Measurements from ENCODE around the gene KMO.

Gene KMO

DNA sequence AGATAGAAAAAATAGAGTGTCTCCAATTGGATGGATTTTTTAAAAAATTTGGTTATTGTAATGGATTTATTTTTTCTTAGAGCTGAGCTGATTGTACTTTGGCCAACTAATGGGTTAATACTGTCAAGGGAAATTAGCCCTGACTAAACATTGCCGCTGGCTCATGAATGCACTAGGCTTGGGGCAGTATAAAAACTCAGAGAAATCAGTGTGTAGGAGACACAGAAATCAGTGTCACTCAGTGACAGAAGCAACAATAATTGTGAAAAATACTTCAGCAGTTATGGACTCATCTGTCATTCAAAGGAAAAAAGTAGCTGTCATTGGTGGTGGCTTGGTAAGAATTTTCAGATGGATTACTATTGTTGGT lies at the start of gene KMO:
TSS of gene KMO (plus strand) at position 217 of the 370 bp plus-strand sequence. CDS start at position 284, 67 bp downstream.
- Mint-ChIP-seq H3K27ac (peak within 1 kb of the TSS; percentile 86), H3K9me3 (no peaks in the 10 kb centered on the region), H3K27me3 (no peaks in the 10 kb centered on the region), H3K4me1 (peaks cover 46% of the 10 kb centered on the region), H3K36me3 (peaks cover 26% of the 10 kb centered on the region), H3K4me3 (peak within 1 kb of the TSS; percentile 98)
- ATAC-seq = peak; percentile 67

DNA sequence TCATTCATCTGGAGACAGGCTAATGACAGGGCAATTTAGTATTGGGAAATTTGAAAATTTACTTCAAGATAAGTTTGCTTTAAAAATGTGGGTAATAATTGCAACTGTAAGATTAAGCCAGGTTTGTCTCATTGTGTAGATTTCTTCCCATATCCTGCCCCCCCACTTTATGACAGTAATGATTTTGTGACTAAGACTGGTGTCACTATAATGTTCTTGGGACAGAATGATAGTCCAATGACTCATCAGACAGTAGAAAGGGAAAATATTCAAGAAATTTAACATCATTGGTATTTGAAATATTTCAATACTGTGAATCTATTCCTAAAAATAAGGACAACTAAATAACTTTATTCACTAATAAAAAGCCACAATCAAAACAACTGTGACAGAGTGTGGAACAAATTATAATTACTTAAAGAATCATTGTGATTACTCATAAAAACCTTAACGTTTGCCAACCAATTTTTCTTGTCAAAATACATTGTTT lies 49.4 kb upstream of the KMO start:
- no peak overlapping the region for H3K4me3 Mint-ChIP-seq
- ATAC-seq = no peak
- H3K4me1 Mint-ChIP-seq = peaks cover 21% of the 10 kb centered on the region
- H3K27ac Mint-ChIP-seq = no peak overlapping the region
- peaks cover 3% of the 10 kb centered on the region for H3K9me3 Mint-ChIP-seq
- no peaks in the 10 kb centered on the region for H3K36me3 Mint-ChIP-seq
- no peaks in the 10 kb centered on the region for H3K27me3 Mint-ChIP-seq

DNA sequence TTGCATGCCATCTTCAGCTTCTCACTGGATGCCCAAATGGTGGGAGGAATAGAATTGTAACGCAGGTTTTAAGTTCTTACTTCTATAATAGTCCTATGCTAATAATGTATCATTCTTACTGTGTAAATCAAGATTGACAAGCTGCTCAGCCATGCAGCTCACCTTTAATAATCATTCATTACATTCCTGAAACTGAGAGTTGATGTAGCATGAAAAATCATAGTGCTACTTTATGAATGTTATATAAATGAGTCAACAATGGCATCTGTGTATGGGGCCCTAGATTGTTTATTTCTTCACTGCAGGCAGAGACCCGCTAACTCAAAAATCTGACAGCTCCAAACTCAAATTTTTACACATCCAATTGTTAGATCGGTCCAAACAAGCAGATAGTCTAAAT lies 47.0 kb upstream of the KMO start:
- Mint-ChIP-seq H3K9me3 (peaks cover 3% of the 10 kb centered on the region), H3K27me3 (no peaks in the 10 kb centered on the region), H3K36me3 (peaks cover 3% of the 10 kb centered on the region), H3K27ac (peak overlapping the region; percentile 18), H3K4me1 (peaks cover 8% of the 10 kb centered on the region), H3K4me3 (no peak overlapping the region)
- peak; percentile 72 for ATAC-seq

DNA sequence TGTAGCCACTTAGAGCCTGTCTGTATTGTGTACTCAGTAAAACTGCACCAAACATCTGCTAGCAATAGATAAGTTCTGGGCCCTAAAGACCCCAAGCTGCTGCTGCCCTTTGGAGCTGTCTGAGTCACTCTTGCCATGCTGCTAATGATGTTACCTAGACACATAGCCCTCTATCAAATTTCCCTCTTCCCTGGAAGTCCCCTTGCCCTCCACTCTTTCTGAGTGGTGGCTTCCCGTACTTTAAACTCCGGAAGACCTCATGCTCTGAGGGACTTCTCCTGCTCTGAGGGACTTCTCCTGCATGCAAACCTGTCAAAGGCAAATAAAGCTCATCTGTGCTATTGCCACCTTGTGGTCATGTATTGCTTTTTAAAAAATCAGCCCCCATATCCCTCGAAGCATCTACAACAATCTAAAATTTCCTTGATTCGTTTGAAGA lies 46.6 kb upstream of the KMO start:
- H3K27ac Mint-ChIP-seq = peak overlapping the region; percentile 18
- peaks cover 6% of the 10 kb centered on the region for H3K36me3 Mint-ChIP-seq
- peak; percentile 76 for ATAC-seq
- no peak overlapping the region for H3K4me3 Mint-ChIP-seq
- H3K9me3 Mint-ChIP-seq = no peaks in the 10 kb centered on the region
- peaks cover 8% of the 10 kb centered on the region for H3K4me1 Mint-ChIP-seq
- H3K27me3 Mint-ChIP-seq = no peaks in the 10 kb centered on the region

DNA sequence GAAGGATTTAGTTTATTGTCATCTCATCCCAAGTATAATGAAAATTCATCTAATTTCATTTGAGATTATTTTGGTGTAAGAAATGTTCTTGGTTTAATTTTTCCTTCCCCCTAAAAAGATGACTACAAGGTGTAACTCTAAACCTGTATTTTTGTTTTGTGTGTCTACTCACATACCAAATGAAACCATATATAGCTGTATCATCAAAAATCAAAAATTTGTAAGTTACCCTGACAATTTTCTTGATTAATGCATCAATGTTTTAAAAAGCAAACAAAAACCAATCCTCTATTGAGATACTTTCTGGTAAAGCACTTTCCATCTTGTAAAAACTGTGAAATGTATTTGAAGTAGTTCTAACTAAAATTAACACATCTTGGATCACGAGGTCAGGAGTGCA lies 43.4 kb upstream of the KMO start:
- no peaks in the 10 kb centered on the region for H3K27me3 Mint-ChIP-seq
- peaks cover 15% of the 10 kb centered on the region for H3K4me1 Mint-ChIP-seq
- peaks cover 6% of the 10 kb centered on the region for H3K36me3 Mint-ChIP-seq
- no peaks in the 10 kb centered on the region for H3K9me3 Mint-ChIP-seq
- no peak overlapping the region for H3K4me3 Mint-ChIP-seq
- no peak overlapping the region for H3K27ac Mint-ChIP-seq
- ATAC-seq = no peak

DNA sequence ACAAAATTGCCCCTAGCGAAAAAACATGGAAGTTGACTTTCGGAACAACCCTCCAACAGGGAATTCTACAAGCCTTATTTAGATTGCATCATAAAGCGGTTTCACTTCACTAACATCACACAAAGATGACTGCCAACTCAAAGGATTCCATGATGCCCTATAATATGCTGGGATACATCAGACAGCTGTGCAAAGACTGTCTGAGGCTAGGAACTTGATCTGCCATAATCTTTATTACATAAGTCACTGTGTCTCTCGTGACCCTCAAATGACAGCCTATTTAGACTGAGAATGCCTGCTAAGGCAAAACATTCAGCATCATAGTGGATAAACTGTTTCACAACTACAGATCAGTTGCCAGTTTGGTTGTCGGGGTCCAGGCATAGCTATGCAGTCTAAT lies 36.4 kb upstream of the KMO start:
- H3K9me3 Mint-ChIP-seq = no peaks in the 10 kb centered on the region
- no peak overlapping the region for H3K4me3 Mint-ChIP-seq
- H3K27me3 Mint-ChIP-seq = no peaks in the 10 kb centered on the region
- H3K27ac Mint-ChIP-seq = no peak overlapping the region
- H3K4me1 Mint-ChIP-seq = peaks cover 7% of the 10 kb centered on the region
- peaks cover 47% of the 10 kb centered on the region for H3K36me3 Mint-ChIP-seq
- no peak for ATAC-seq

DNA sequence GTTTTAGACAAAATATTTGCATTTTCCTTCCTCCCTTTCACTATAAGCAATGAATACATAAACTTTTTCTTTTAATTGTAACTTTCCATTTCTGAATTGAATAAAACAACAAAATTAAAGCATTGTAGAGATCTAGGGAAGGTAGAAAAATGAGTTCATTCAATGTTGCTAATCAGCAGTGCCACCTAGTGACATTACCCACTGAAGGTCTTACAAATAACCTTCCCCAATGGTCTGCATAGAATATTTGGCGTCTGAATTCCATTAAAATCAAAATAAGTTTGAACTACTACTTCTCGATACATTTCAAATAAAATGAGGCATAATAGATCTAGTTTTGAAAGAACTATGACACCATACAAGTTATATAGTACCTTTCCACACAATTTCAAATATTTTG lies 32.3 kb upstream of the KMO start:
- Mint-ChIP-seq H3K36me3 (peaks cover 65% of the 10 kb centered on the region), H3K27ac (no peak overlapping the region), H3K27me3 (no peaks in the 10 kb centered on the region), H3K9me3 (no peaks in the 10 kb centered on the region), H3K4me1 (no peaks in the 10 kb centered on the region), H3K4me3 (no peak overlapping the region)
- ATAC-seq = no peak

DNA sequence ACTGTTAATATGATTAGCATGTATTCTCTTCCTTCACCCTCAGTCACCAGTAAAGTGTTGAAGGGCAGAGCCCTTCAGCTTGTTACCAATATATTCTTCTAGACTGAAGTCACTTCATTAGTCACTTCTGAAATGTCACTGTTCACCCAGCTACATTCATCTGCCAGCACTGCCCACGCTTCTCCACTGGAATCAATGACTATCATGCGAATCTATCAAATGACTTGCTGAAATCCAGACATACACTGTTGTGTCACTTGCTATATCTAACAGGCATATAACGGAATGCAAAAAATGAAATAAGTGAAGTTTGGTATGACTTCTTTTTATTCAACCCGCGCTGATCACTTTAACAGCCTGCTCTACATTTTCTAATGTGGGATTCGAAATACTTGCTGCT lies 28.7 kb upstream of the KMO start:
- no peak overlapping the region for H3K27ac Mint-ChIP-seq
- ATAC-seq = no peak
- no peaks in the 10 kb centered on the region for H3K27me3 Mint-ChIP-seq
- H3K36me3 Mint-ChIP-seq = peaks cover 68% of the 10 kb centered on the region
- no peak overlapping the region for H3K4me3 Mint-ChIP-seq
- H3K4me1 Mint-ChIP-seq = no peaks in the 10 kb centered on the region
- H3K9me3 Mint-ChIP-seq = no peaks in the 10 kb centered on the region

DNA sequence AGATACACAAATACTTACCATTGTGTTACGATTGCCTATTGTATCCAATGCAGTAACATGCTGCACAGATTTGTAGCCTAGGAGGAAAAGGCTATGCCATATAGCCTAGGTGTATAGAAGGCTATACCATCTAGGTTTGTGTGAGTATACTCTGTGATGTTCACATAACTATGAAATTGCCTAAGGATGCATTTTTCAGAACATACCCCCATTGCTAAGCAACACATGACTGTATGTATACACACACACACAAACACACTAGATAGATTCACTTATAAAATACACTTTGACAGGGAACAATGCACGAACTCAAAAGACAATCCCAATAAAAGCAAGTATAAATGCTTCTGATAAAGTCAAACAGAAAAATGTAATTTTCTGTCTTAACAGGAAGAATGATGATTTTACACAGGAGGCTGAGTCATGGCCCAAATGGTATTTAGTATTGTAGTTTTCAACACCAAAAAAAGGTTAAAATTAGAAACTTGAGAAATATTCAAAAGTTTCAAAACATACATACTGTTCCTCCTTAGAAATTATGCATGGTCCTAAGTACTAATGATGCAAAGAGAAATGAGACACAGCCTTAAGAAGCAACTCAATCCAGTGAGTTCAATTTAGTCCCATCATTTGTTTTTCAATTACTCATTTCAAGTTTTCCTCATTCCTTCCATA lies 24.9 kb upstream of the KMO start:
- no peaks in the 10 kb centered on the region for H3K27me3 Mint-ChIP-seq
- no peaks in the 10 kb centered on the region for H3K9me3 Mint-ChIP-seq
- no peak overlapping the region for H3K27ac Mint-ChIP-seq
- H3K36me3 Mint-ChIP-seq = peaks cover 52% of the 10 kb centered on the region
- no peaks in the 10 kb centered on the region for H3K4me1 Mint-ChIP-seq
- no peak overlapping the region for H3K4me3 Mint-ChIP-seq
- no peak for ATAC-seq

DNA sequence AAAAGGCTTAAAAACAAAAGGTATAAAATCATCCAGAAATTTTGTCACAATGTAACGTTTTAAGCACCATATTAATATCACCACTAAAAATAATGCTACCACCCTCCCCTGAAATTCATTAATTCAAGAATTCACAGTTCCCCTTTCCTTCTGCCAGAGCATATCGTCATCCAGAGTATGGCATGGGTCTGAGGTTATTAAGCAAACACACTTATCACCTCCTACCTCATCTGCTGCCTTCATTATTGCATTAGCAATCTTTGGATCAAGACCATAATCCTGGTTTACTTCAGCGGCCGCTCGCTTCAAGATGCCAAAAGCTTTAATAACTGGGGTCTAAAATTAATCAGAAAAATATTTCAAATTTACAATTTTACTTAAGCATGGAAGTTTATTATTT lies 18.8 kb upstream of the KMO start:
- Mint-ChIP-seq H3K9me3 (no peaks in the 10 kb centered on the region), H3K27me3 (no peaks in the 10 kb centered on the region), H3K4me3 (no peak overlapping the region), H3K4me1 (peaks cover 13% of the 10 kb centered on the region), H3K27ac (no peak overlapping the region), H3K36me3 (peaks cover 22% of the 10 kb centered on the region)
- ATAC-seq = no peak

DNA sequence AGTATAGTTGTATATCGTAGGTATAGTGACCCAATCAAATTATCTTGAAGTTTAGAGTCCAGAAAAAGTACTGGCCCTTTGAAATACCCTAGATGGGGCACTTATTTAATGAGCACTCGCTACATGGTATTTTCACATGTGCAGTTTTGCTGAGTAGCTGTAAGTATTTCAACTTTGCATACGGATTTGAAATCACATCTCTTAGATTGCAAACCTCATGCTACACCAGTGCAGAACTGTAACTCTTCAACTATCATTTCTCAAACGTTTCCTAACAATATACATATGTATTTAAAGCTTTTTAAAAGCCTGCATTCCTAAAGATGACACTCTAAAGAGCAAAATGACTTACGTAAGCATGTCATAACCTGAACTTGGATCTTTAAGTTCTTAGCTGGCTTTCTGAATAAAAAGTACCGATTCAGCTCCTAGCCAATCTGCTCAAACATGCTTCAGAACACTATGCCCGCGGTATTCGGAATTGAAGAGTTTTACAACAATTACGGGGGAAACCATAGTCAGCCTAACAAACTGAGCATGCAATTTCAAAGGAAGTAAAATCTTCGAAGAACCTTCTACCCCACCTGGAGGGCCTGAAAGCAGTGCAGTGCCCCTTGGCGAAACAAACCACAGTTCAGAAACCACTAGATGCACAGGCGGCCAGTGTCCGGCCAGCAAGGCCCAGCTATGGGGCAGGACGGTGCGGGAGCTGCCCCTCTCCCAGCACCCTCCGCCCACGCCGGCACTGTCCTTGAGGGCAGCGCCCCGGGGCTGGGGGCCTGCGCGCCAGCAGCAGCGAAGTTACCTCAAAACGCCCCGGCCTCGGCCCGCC lies 13.5 kb upstream of the KMO start:
- H3K4me1 Mint-ChIP-seq = peaks cover 17% of the 10 kb centered on the region
- no peaks in the 10 kb centered on the region for H3K9me3 Mint-ChIP-seq
- H3K4me3 Mint-ChIP-seq = no peak overlapping the region
- H3K36me3 Mint-ChIP-seq = peaks cover 14% of the 10 kb centered on the region
- ATAC-seq = peak; percentile 1
- H3K27me3 Mint-ChIP-seq = no peaks in the 10 kb centered on the region
- no peak overlapping the region for H3K27ac Mint-ChIP-seq

DNA sequence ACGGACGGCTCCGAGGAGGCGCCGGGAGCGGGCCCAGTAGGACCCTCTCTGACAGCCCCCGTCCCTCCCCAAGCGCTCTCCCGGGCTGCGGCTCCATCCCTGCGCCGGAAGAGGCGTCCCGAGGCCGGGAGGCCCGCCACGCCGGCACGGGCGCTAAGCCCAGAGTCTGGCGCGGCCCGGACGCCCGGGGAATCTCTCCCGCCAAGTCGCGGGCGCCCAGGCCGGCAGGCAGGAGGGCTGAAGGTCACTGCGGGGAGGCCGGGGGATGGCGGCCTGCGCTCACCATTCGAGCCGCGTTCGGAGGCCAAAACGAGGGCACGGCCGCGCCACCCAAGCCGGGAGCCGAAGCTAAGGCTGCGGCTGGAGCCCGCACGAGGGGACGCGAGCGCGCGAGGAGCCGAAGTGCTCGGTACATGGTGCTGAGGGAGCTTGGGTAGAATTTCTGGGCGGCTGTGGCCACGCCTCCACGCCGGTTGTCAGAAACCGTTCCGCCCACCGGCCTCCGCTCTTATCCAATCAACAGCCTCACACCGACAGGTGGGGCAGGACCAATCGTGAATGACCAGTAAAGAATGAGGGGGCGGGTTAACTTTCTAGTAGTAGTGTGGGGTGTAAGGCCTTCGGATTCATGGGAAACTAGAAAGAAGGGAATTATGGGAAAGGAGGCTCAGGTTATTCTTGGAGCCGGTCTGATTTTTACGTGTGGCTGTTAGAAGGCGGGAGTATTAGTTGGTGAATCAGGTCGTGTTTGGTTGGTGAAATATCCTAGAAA lies 12.7 kb upstream of the KMO start, which contains the start of gene FH:
TSS of gene FH (minus strand) at position 448 of the 772 bp plus-strand sequence. CDS start at position 415, 33 bp downstream.
- peak; percentile 99 for ATAC-seq
- H3K4me1 Mint-ChIP-seq = peaks cover 12% of the 10 kb centered on the region
- no peak within 1 kb of the TSS for H3K27ac Mint-ChIP-seq
- H3K36me3 Mint-ChIP-seq = peaks cover 9% of the 10 kb centered on the region
- no peak within 1 kb of the TSS for H3K4me3 Mint-ChIP-seq
- no peaks in the 10 kb centered on the region for H3K27me3 Mint-ChIP-seq
- no peaks in the 10 kb centered on the region for H3K9me3 Mint-ChIP-seq

DNA sequence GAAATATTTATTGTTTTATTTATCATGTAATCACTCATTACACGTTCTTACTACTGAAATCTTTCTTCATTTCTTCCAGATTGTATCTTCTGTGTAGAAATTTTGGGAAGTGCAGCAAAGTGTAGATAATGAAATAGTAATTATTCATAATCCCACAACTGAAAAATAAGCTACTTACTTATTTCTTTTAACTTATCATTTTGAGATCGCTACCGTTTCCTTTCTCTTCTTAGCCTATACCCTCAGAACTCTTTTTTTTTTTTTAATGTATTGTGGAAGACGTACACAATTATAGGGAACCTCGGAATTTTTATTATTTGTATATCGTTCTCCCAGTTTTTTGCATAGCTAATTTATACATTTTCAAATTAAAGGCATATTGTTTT lies 12.1 kb upstream of the KMO start:
- Mint-ChIP-seq H3K27me3 (no peaks in the 10 kb centered on the region), H3K9me3 (no peaks in the 10 kb centered on the region), H3K4me3 (no peak overlapping the region), H3K36me3 (peaks cover 7% of the 10 kb centered on the region), H3K27ac (no peak overlapping the region), H3K4me1 (peaks cover 11% of the 10 kb centered on the region)
- no peak for ATAC-seq

DNA sequence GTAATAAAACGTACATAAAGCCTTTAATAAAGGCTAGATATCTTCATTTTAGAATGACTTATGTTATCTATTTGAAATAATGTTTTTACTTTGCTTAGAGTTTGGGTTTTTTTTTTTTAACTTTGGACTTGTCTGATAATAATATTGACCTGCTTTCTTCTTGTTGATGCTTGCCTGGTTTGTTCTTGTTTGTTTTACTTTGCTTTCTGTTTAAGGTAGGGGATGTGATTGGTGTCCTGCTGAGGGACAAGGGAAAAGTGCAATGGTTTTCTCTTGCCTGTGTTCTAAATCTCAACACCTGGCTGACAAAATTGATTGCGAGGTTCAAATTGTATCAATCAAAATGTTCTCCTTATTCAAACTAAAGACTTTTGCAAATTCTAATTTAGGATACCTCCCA lies 10.5 kb upstream of the KMO start:
- H3K36me3 Mint-ChIP-seq = no peaks in the 10 kb centered on the region
- no peaks in the 10 kb centered on the region for H3K9me3 Mint-ChIP-seq
- H3K4me1 Mint-ChIP-seq = peaks cover 11% of the 10 kb centered on the region
- H3K27me3 Mint-ChIP-seq = no peaks in the 10 kb centered on the region
- no peak for ATAC-seq
- H3K27ac Mint-ChIP-seq = no peak overlapping the region
- H3K4me3 Mint-ChIP-seq = no peak overlapping the region

DNA sequence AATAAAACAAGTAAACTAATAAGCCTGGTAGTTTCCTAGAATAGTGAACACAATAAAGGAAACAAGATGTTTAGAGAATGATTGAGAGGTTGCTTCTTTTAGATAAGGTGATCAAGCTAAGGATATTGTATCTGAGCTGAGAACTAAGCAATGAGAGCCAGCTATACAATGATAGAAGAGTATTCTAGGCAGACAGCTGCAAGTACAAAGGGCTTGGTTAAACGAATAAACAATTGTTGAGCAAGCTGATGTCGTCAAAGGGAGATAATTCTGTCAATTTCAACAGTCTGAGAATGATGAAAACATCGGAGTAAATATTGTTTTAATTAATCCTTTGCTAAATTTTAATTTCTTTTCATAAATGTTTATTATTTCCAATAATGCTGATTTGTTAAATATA lies 7.2 kb upstream of the KMO start:
- ATAC-seq = no peak
- Mint-ChIP-seq H3K27me3 (no peaks in the 10 kb centered on the region), H3K27ac (no peak overlapping the region), H3K36me3 (no peaks in the 10 kb centered on the region), H3K9me3 (no peaks in the 10 kb centered on the region), H3K4me1 (no peaks in the 10 kb centered on the region), H3K4me3 (no peak overlapping the region)

All from stimulated activated memory B cell treated with anti-CD40 and anti-IgM and Interleukin-4, amounts not matched to agents 10 μg/mL and 1 μg/mL and 100 μg/mL, for 72 hours (primary cell).